DMS79 (cell line): ENCODE results near the gene MUC6.
"Not testable (repeated sequence)": the region's sequence is repeated elsewhere in the genome, so short reads cannot be mapped to it uniquely, and the experiment has no call there.

Experiments
- DNase-seq: peaks from one replicate; lab custom pipeline; 2025; lab: John Stamatoyannopoulos, UW

MUC6 gene

DNA sequence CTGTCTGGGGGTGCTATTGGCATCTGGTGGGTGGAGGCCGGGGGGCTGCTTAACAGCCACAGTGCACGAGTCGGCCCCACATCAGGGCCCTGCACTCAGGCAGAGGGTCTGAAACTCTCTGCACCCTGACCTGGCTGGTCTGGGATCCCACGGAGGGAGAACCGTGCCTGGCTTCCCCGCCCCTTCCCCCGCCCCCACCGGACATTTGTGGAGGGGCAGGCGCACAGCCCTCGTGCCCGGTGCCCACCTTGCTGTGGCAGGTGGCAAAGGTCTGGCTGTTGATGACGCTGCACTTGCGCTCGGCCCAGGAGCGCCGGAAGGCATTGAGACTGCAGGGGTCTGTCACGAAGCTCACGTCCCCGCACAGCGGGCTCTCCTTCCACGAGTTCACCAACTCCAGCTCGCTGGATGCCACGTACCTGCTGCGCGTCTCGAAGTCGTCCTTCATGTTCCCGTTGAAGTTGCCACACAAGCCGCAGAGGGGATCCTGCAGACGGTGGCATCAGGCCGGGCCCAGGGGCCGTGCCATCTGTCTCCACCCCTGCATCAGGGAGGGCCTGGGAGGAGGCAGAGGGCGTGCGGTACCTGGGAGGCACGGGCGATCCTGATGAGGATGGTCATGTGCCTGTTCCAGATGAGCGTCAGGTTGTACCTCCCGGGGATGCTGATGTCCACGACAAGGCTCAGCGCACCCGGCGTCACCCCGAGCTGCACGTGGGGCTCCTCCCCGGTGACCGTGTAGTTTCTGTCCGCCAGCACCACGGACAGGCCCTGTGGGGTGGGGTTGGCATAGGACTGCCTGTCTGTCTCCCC lies 11.7 kb downstream of the MUC6 start:
- DNase-seq: no peak

DNA sequence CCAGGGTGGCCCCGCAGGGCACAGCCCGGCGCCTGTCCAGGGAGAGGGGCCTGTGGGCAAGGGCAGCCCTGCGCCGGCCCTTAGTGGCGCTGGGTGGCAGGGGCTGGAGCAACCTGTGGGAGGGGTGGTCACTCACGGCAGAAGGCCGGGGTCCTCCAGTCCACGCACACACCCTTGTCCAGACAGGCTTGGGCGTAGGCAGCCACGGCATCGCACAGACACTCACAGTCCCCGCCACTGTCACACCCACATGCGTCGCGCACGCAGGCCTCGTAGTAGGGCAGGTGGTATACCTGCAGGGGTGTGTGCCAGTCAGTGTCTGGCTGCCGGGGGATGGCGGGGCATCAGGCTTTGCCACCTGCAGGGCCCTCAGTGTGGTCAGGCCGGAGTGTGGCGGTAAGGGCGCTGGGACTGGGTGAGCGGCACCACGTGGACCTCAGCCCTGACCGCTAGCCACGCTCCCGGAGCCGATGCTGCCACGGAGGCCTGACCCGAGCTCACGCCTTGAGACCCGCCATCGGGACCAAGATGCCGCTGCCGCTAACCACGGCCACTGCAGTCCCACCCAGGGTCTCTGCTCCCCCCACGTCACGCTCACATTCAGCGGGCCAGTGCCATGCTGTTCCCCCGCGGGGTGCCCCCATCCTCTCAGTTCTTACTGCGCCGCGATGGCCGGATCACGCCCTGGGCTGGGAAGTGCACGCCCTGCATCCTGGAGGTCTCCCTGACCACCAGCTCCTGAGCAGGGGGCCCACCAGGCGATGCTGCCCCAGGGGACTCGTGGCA lies 12.5 kb downstream of the MUC6 start:
- no peak for DNase-seq

DNA sequence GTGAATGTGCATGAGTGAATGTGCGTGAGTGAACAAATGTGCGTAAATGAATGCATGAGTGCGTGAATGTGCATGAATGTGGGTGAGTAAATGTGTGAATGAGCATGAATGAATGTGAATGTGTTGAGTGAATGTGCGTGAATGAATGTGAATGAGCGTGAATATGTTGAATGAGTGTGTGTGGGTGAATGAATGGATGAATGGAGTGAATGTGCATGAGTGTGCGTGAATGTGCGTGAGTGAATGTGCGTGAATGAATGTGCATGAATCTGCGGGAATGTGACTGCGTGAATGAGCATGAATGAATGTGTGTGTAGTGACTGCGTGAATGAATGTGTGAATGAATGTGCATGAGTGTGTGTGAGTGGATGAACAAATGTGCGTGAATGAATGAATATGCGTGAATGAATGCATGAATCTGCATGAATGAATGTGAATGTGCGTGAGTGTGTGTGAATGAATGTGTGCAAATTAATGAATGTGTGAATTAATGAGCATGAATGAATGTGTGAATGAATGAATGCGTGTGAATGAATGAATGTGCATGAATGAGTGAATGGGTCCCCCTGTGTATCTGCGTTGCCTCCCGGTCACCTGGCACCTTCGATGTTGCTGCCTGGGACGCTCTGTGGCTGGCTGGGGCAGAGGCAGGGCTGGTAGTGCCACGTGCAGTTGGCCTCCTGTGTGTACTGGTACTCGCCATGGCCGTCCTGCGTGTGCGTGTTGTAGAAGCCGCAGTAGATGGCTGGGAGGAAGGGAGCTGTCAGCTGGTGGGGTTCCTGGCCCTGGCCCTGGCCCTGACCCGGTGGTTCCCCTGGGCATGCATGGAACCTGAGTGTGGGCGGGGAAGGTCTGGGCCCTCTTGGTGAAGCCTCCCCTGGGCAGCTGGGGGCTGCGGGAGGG lies 13.4 kb downstream of the MUC6 start:
- DNase-seq: no peak

DNA sequence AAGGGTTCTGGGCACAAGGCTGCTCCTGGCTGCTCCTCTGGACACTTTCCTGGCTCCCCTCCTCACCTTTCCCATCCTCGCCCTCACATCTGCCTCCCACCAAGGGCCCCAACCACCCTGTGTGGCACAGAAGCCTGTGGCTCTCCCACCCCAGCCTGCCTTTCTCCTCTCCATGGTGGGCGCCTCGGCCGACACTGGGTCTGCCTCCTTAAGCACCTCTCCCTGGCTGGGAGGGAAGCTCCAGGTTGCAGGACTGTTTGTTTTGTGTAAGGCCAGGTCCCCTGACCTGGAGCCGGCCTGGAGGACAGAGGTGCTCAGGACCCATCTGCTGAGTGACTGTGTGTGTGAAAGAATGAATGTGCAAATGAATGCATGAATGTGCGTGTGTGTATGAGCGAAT lies 14.1 kb downstream of the MUC6 start:
- no peak for DNase-seq

DNA sequence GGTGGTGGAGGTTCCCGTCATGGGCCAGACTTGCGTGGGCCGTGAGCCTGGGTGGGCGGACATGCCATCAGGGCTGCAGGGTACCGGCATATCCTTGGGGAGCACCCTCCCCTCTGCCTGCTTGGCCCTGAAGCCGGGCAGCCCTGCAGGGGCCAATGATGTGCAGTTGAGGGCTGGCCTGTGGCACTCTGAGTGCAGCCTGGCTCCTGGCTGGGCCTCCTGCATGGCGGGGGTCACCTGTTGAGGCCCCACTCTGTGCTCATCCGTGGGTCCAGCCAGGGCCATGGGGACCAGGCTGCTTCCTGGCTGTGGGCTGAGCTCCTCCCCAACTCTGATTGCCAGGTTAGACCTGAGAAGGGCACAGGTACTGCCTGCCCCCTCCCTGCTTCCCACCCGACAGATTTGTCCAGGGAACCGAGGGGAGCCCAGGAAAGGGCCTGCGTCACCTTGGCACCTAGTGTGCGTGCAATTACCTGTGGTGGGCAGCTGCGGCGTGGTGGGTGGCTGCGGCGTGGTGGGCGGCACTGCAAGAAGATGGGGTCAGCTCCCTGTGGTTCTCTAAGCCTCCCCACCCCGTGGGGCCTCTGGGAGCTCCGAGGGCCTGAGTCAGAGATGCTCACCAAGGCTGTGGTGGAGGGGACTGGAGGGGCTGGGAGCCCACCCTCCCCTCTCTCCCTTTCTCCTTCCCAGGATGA lies 16.2 kb downstream of the MUC6 start:
- no peak for DNase-seq

DNA sequence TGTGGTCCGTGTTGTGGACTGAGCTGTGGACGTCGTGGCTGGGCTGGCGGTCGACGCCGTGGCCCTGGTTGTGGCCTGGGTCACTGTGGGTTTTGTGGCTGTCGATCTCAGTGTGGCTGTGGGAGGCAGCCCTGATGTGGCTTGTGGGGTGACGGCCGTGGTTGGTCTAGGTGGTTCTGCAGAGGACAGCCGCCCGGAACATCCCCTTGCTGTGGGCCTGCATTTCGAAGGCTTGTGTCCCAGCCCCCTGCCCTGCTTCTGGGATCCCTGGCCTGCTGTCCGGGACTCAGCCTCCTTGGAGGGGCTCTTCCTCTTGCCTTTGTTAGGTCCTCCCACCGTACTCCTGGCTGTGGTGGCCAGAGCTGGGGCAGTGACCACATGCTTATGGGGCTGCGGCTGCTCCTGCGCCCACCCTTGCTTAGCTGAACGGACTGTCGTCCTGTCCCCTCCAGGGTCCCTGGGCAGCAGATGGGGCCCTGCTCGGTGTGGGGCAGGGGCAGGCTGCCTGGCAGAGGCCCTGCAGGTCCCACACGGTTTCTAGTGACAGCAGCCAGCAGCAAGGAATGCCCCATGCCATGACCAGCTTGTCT lies 17.1 kb downstream of the MUC6 start:
- DNase-seq: no peak

DNA sequence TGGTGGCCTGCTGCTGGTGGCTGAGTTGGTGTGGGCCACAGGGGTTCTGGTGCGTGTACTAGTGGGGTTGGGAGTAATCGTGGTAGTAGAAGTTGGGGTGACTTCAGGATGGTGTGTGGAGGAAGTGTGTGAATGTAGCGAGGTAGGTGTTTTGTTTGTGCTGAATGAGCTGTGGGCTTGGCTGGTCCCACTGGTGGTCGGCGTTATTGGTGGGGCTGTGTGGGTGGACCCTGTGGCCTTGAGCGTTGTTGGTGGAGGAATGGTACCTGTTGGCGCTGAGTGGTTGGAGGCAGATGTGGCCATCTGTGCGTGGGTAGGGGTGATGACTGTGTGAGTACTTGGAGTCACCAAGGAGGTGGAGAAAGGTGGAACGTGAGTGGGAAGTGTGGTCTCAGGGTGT lies 18.4 kb downstream of the MUC6 start:
- DNase-seq: no peak

DNA sequence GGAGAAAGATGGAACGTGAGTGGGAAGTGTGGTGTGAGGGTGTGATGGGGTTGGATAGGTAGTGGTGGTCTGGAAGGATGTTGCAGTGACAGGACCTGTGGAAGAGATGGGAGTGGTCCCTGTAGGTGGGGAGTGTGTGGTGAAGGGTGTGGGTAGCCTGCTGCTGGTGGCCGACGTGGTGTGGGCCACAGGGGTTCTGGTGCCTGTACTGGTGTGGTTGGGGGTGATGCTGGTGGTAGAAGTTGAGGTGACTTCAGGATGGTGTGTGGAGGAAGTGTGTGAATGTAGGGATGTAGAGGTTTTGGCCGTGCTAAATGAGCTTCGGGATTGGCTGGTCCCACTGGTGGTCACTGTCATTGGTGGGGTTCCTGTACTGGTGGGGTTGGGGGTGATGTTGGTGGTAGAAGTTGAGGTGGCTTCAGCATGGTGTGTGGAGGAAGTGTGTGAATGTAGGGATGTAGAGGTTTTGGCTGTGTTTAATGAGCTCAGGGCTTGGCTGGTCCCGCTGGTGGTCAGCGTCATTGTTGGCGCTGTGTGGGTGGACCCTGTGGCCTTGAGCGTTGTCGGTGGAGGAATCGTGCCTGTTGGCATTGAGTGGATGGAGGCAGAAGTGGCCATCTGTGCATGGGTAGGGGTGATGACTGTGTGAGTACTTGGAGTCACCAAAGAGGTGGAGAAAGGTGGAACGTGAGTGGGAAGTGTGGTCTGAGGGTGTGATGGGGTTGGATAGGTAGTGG lies 19.1 kb downstream of the MUC6 start:
- no peak for DNase-seq

DNA sequence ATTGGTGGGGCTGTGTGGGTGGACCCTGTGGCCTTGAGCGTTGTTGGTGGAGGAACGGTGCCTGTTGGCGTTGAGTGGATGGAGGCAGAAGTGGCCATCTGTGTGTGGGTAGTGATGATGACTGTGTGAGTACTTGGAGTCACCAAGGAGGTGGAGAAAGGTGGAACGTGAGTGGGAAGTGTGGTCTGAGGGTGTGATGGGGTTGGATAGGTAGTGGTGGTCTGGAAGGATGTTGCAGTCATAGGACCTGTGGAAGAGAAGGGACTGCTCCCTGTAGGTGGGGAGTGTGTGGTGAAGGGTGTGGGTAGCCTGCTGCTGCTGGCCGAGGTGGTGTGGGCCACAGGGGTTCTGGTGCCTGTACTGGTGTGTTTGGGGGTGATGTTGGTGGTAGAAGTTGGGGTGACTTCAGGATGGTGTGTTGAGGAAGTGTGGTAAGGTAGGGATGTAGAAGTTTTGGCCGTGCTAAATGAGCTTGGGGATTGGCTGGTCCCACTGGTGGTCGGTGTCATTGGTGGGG lies 19.9 kb downstream of the MUC6 start:
- DNase-seq: not testable (repeated sequence)

DNA sequence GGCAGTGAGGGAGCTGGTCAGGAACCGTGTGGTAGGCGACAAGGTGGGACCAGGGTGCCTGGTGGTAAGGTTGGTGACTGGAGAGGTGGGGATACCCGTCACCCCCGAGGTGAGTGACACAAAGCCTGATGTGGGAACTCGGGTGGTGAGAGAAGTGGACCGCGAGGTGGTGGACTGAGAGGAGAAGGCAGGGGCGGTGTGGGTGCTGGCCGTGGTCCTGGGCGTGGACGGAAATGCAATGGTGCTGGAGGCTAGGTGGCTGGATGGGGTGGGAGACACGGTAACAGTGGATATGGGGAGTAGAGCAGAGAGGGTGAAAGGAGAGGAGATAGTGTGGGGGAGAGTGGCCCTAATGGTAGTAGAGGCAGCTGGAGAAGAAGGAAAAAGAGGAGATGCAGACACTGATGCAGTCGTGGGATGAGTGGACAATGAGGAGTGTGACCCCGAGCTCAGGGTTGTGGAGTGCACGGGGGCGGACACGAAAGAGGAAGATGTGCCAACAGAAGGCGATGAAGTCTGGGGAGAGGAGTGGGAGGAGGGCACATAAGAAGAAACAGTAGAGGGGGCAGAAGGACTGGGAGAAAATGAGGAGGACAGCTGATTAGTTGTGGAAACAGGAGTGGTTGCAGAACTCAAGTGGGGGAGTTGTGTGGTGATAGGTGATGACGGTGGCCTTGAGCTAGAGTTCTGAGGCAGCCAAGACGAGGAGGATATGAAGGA lies 20.5 kb downstream of the MUC6 start:
- DNase-seq: no peak

DNA sequence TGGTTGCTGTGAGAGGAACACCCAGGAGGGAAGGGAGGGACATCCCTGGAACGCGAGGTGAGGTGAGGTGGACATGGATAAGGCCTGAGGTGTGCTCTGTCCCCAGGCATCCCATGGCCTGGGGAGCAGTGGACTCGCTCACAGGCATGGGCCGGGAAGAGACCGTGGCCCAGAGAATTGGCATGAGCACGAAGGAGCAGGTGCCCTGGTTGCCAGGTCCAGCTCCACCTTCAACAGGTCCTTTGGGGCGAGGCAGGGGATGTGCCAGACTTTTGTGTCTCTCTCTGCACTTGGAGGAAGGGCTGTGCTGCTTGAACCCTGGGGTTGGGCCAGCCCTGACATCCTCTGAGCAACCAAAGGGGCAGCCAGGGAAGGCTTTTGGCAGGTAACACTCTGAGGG lies 21.5 kb downstream of the MUC6 start:
- DNase-seq: no peak

DNA sequence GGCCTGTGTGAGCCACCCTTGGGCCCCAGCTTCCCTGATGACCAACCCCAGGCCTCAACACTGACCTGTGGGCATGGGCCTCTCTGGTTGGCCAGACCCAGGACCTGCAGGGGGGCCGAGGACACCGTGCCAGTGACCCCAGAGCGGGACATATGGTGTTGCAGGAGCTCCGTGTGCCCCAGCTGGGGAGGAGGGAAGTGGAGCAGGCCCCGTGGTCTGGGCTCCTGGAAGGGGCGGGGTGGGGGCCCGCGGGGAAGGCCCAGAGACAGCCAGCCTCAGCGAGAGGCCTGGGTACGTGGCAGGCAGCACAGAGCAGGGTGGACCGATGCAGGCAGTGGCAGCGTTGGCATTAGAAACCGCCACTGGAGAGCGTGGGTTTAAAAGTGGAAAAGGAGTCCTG lies 22.2 kb downstream of the MUC6 start:
- DNase-seq: no peak

DNA sequence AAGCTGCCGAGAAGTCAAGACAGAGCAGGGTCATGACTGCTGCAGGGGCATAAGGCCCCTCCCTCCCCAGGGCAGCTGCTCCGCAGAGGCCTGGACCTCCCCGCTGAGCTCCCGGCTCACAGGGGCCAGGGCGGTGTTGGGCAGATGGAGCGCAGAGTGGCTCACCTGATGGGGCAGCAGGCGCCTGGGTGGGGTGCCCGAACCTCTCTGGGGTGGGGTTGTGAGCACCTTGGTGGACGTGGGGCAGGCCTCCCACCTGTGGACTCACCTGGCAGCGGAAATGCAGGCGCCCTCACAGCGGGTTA lies 22.9 kb downstream of the MUC6 start:
- DNase-seq: no peak

DNA sequence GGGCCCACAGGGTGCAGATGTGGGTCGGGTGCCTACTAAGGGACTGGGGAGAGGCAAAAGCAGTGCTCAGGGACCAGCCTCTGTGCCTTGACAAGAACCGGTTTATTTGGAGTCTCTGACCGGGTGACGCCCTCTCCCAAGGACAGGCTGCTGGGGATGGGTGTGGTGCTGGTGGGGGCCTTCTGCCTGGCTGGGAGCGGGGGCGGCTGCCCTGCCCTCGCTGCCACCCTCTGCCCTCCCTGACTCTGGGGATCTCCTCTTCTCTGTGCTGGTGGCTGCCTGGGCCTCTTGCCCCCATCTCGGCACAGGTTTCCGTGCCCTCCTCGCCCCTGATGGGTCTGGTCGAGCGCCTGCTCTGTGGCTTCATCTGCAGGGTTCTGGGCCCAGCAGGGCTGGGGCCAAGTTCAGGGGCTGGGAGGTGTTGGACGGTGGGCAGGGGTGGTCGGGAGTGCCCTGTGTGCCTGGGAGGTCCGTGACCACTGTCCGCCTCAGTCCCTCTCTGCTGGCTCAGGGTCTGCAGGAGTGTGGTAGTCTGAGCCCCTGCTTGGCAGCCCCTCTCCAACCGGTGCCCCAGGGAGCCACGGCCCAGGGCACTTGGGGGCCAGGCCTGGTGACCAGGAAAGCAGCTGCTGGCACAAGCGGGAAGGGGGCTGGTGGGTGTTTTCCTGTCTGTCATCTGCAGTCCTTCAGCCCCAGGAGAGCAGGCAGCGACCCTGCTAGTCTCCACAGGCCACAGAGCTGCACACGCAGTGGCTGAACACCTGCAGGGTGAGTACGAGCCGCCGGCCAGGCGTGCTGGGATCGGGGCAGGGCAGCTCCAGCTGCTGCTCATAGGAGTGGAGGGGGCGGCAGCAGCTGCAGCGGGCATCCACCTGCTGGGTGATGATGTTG lies 23.5 kb downstream of the MUC6 start:
- DNase-seq: peak; percentile 34

DNA sequence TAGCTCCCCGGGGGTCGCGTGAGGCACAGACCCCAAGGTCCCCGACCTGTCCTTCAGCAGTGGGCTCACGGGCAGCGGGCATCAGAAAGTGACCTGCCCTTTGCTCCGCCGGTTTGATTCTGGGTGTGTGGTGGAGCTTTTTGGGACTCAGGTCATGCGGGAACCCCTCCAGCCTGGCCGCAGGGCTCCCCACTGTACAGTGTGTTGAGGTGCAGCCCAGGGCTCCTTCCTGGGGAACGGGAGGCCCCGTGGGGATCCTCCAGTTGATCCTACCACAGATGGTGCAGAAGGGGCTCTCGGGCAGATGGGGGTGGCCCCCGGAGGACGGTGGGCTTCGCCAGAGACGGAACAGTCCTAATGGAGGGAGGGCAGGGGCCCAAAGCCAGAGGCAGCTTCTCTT lies 24.2 kb downstream of the MUC6 start:
- DNase-seq: no peak

DNA sequence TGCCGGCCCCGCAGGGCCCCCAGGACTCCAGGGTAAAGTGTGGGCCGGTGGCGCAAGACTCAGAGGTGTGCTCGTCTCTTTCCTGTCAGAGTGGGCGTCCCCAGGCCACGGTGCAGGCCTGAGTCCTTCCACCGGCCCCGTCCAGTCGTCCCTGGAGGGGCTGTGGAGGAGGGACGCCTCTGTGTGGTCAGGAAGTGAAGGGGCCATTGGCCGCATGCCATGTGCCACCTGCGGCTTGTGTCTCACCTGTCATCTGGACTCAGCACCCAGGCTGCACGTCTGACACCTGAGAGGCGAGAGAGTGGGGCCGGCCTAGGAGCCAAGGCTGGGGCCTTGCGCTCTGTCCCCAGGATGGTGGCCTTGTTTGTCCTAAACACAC lies 25.2 kb downstream of the MUC6 start:
- no peak for DNase-seq

DNA sequence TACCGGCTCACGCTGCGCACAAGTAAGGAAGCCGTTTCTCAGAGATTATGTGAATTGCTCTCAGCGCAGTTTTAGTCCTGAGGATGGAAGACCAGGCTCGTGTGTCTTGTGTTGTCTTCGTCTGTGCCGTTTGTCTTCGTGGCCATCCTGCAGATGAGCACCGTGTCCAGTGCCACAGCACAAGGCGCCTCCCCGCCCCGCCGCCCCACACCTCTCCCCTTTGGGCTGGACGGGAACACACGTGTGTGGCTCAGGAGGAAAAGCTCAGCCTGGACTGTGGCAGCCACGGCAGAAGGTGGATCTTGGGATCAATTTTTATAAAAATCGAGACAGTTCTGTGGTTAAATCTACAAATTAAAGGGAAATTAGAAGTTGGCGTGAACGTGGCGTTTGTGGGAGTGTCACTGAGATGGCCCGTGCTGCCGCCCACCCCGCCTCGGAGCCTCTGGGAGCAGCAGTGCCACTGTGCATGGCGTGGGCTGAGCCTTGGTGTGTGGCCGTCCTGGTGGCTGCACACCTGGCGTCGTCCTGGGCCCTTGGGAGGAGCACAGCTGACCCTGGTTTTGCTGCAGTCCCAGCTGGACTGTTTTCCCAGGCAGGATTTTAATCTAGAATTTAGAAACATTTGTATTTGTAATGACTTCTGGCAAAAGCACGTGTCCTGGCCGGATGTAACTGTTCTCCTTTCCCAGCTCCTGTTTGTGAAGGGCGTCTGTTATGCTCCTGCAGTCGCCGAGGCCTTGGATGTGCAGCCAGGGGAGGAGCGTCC lies 25.8 kb downstream of the MUC6 start:
- DNase-seq: no peak

DNA sequence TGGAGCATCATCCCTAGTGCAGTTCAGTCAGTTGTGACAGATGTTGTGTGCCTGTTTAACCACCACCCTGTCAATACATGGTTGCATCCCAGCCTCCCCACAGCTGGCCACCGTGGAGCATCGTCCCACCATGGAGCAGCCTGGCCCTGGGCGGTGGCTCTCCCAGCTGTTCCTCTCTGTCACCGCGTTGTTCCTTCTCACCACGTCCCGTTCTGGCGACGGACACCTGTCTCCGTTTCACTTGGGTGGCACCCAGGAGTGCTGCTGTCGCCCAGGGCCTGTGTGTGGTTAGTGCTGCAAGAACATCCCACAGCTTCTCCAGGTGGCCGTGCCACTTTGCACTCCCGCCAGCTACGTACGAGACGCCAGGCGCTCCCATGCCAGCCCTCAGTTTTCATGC lies 26.5 kb downstream of the MUC6 start:
- no peak for DNase-seq
